A549 (cell line): ENCODE results near the gene CABP5. TPM values are rescaled to one million over a fixed set of nuclear protein-coding genes. Genes with fewer than 3 reads are reported as not detected.
"Not testable (repeated sequence)": the region's sequence is repeated elsewhere in the genome, so short reads cannot be mapped to it uniquely, and the experiment has no call there.

Experiments
- ATAC-seq, 2 experiments: fragments of 200-7000 bp in 1 of 2; fragments of >200 bp in 1 of 2; cut with Nextera tagmentation in 1 of 2; cut with Tn5 transposase in 1 of 2; 3 replicates each; pipeline versions ENCODE4 v1.8.0 to v1.9.1; 2018 to 2020; ENCODE audit warnings: mild to moderate bottlenecking in 1 of 2, moderate library complexity in 1 of 2
- CTCF ChIA-PET: fragments of 300-600 bp; sonication (Branson Sonifier 250); formaldehyde crosslinking; extraction: SDS; loops from one replicate; lab custom pipeline; 2021; ENCODE audit warnings: antibody characterized with exemption, inconsistent platforms; lab: Yijun Ruan, JAX
- POLR2A ChIA-PET: fragments of 350-600 bp; formaldehyde crosslinking; extraction: SDS; loops from one replicate; lab custom pipeline; 2021; ENCODE audit warnings: antibody characterized with exemption, inconsistent platforms; lab: Yijun Ruan, JAX
- DNase-seq, 2 experiments: peaks; one replicate each; pipeline versions ENCODE4 v3.0.0 to v3.0.0-alpha.2; 2011 to 2016; ENCODE audit warnings: low read depth in 1 of 2, low spot score in 1 of 2
- FAIRE-seq: peaks from 2 replicates; lab custom pipeline; 2011; peaks lifted over from hg19 to GRCh38; lab: Jason Lieb, UNC
- H3K27ac ChIP-seq, 2 experiments: fragments of >200 bp; sonication (Bioruptor Twin); formaldehyde crosslinking; 3 replicates each; pipeline ENCODE4 v1.5.1; 2016 to 2017
- H3K4me1 ChIP-seq: fragments of >200 bp; sonication (Bioruptor Twin); formaldehyde crosslinking; 3 replicates; pipeline ENCODE4 v1.6.1; 2016
- H3K4me2 ChIP-seq: fragments of >200 bp; sonication (Bioruptor Twin); formaldehyde crosslinking; 3 replicates; pipeline ENCODE4 v1.6.1; 2016
- H3K4me3 ChIP-seq: fragments of >200 bp; sonication (Bioruptor Twin); formaldehyde crosslinking; 3 replicates; pipeline ENCODE4 v1.5.1; 2016
- H3K9me3 ChIP-seq: fragments of >200 bp; sonication (Bioruptor Twin); formaldehyde crosslinking; 3 replicates; pipeline ENCODE4 v1.6.1; 2016
- ATOH8 ChIP-seq: fragments of 250-450 bp; sonication (Bioruptor Pico); IDR thresholded peaks from 2 replicates; pipeline ENCODE4 v1.5.0; 2020; ENCODE audit warnings: low read depth, mild to moderate bottlenecking, moderate library complexity
- BCL3 ChIP-seq: fragments of >200 bp; sonication (Bioruptor Twin); formaldehyde crosslinking; IDR thresholded peaks from 3 replicates; pipeline ENCODE4 v1.6.1; 2016
- BHLHE40 ChIP-seq: IDR thresholded peaks from 2 replicates; pipeline ENCODE4 v1.6.1; 2012; ENCODE audit warnings: low read depth, low read length, inconsistent platforms
- CBX2 ChIP-seq: fragments of 200-600 bp; sonication (generic); IDR thresholded peaks from 2 replicates; pipeline ENCODE4 v1.6.1; 2016; ENCODE audit warnings: low read depth, mild to moderate bottlenecking, borderline replicate concordance
- CBX8 ChIP-seq: fragments of 200-600 bp; sonication (generic); IDR thresholded peaks from 2 replicates; pipeline ENCODE4 v1.6.1; 2016
- CHD2 ChIP-seq: fragments of 150-350 bp; IDR thresholded peaks from 2 replicates; pipeline ENCODE4 v1.6.1; 2014; ENCODE audit warnings: low read length; ENCODE audit not compliant: partially characterized antibody
- CHD4 ChIP-seq: fragments of 200-600 bp; sonication (generic); IDR thresholded peaks from 2 replicates; pipeline ENCODE4 v1.6.1; 2016; ENCODE audit warnings: antibody characterized with exemption, mild to moderate bottlenecking, borderline replicate concordance
- EHMT2 ChIP-seq: fragments of 200-600 bp; sonication (generic); IDR thresholded peaks from 2 replicates; pipeline ENCODE4 v1.6.1; 2016; ENCODE audit warnings: antibody characterized with exemption, low read depth, mild to moderate bottlenecking, moderate library complexity
- FOXS1 ChIP-seq: fragments of 250-450 bp; sonication (Bioruptor Pico); IDR thresholded peaks from 2 replicates; pipeline ENCODE4 v1.5.0; 2020; ENCODE audit warnings: mild to moderate bottlenecking, moderate library complexity
- HDAC2 ChIP-seq: fragments of 200-600 bp; sonication (generic); IDR thresholded peaks from 2 replicates; pipeline ENCODE4 v1.6.1; 2016
- HEYL ChIP-seq: fragments of 250-450 bp; sonication (Bioruptor Pico); IDR thresholded peaks from 2 replicates; pipeline ENCODE4 v1.8.0; 2021; ENCODE audit warnings: mild to moderate bottlenecking, moderate library complexity
- HOXB5 ChIP-seq: fragments of 250-450 bp; sonication (Bioruptor Pico); IDR thresholded peaks from 2 replicates; pipeline ENCODE4 v1.5.0; 2020; ENCODE audit warnings: mild to moderate bottlenecking, moderate library complexity
- KDM1A ChIP-seq: fragments of 200-600 bp; sonication (generic); IDR thresholded peaks from 2 replicates; pipeline ENCODE4 v1.6.1; 2016; ENCODE audit warnings: low read depth, mild to moderate bottlenecking
- MAZ ChIP-seq: fragments of 150-350 bp; IDR thresholded peaks from 2 replicates; pipeline ENCODE4 v1.6.1; 2014; ENCODE audit warnings: antibody characterized with exemption, low read depth, low read length, borderline replicate concordance
- PHF8 ChIP-seq: fragments of 200-600 bp; sonication (generic); IDR thresholded peaks from 2 replicates; pipeline ENCODE4 v1.6.1; 2016; ENCODE audit warnings: low read depth, mild to moderate bottlenecking, antibody characterized with exemption, moderate library complexity, borderline replicate concordance
- RARB ChIP-seq: fragments of 250-450 bp; sonication (Bioruptor Pico); IDR thresholded peaks from 2 replicates; pipeline ENCODE4 v1.8.0; 2021; ENCODE audit warnings: mild to moderate bottlenecking, moderate library complexity
- RFX5 ChIP-seq: fragments of 450-650 bp; IDR thresholded peaks from 2 replicates; pipeline ENCODE4 v1.7.1; 2014; ENCODE audit warnings: antibody characterized with exemption, mild to moderate bottlenecking, moderate library complexity
- USF2 ChIP-seq: fragments of 450-650 bp; IDR thresholded peaks from 2 replicates; pipeline ENCODE4 v1.6.1; 2014; ENCODE audit warnings: antibody characterized with exemption
- ZC3H11A ChIP-seq: fragments of 450-650 bp; IDR thresholded peaks from 2 replicates; pipeline ENCODE4 v1.6.1; 2014; ENCODE audit warnings: antibody characterized with exemption, mild to moderate bottlenecking
- ZFP36 ChIP-seq: fragments of 450-650 bp; IDR thresholded peaks from 2 replicates; pipeline ENCODE4 v1.6.1; 2014; ENCODE audit warnings: borderline replicate concordance; ENCODE audit not compliant: partially characterized antibody
- ZNF302 ChIP-seq: fragments of 250-450 bp; sonication (Bioruptor Pico); IDR thresholded peaks from 2 replicates; pipeline ENCODE4 v1.9.0; 2021; ENCODE audit warnings: inconsistent platforms, mild to moderate bottlenecking, moderate library complexity
- WGBS: methylation state at CpG from one replicate; pipeline ENCODE4 v1.1.6; 2017; ENCODE audit errors: missing lambda C conversion rate; 5-methylcytosine and 5-hydroxymethylcytosine counted together
- polyA plus RNA-seq, 4 experiments: library from polyadenylated mRNA; depleted of rRNA in 3 of 4; stranded (reverse); fragments of >200 nt; fragmentation: RNase III in 1 of 4; extraction: RNeasy Plus Mini Kit Qiagen cat#74134 plus additional on column Dnase treatment in 1 of 4; gene quantifications; 2 replicates in 3 of 4; 3 replicates in 1 of 4; pipeline ENCODE4 v1.2.3, GENCODE V29; 2011 to 2017

Gene CABP5
- polyA plus RNA-seq, 2 of the 4 experiments (the other 2 are of a cell fraction), result not detected

GRCh38 chr19:48085904-48086864, 42.3 kb upstream of the CABP5 start:
- ChIA-PET POLR2A (interaction anchor here (1.8 kb wide), 1 partner anchor 24 kb away, joined by 5 read pairs; the partner anchor contains the start of gene PLA2G4C), CTCF (interaction anchor here (0.9 to 2.9 kb wide), 5 partner anchors 15 to 223 kb away, joined by 3 to 10 read pairs (median 4); no protein-coding TSS in a partner anchor)
- no peak for FAIRE-seq
- DNase-seq, result no peak
- no peak overlapping the region for H3K27ac ChIP-seq
- ATAC-seq, result peak; percentile 58 to 75; a peak in 5 of 6 replicates
- WGBS, result 46% methylated on average over 7 of the region's 7 CpGs
- TF ChIP-seq RARB (CRISPR knock-in tag), result no peak
- no peak for TF ChIP-seq KDM1A
- TF ChIP-seq RFX5, result no peak
- TF ChIP-seq ZC3H11A, result no peak
- TF ChIP-seq ZFP36, result no peak
- no peak for TF ChIP-seq CBX2
- no peak for TF ChIP-seq ZNF302
- TF ChIP-seq FOXS1 (CRISPR knock-in tag), result no peak
- peaks cover 30% of the 10 kb centered on the region for H3K9me3 ChIP-seq
- no peaks in the 10 kb centered on the region for H3K4me1 ChIP-seq
- no peak overlapping the region for H3K4me2 ChIP-seq
- H3K4me3 ChIP-seq, result no peak overlapping the region

- no peak overlapping the region for H3K27ac ChIP-seq
- WGBS, result 41% methylated on average over 3 of the region's 3 CpGs
- no peak for ATAC-seq
- H3K4me1 ChIP-seq, result no peaks in the 10 kb centered on the region
- H3K4me2 ChIP-seq, result no peak overlapping the region
- no peak for DNase-seq
- TF ChIP-seq CBX8, result no peak
- no peak for TF ChIP-seq CBX2
- TF ChIP-seq USF2, result no peak
- no peak for TF ChIP-seq CHD2
- ChIA-PET POLR2A (no interaction called here), CTCF (interaction anchor here (1.4 kb wide), 1 partner anchor 221 kb away, joined by 3 read pairs; no protein-coding TSS in a partner anchor)
- FAIRE-seq, result no peak
- peaks cover 19% of the 10 kb centered on the region for H3K9me3 ChIP-seq
- no peak overlapping the region for H3K4me3 ChIP-seq
Measured at GRCh38 chr19:48085076-48085475, 41.2 kb upstream of the CABP5 start.

- no peak for ATAC-seq
- Histone ChIP-seq H3K4me2 (no peak overlapping the region), H3K4me1 (no peaks in the 10 kb centered on the region), H3K4me3 (no peak overlapping the region), H3K27ac (no peak overlapping the region), H3K9me3 (peaks cover 9% of the 10 kb centered on the region; the same call in 1 of the 3 replicates)
- no peak for DNase-seq
- CTCF ChIA-PET, result interaction anchor here (0.6 to 1.0 kb wide), 5 partner anchors 9 to 186 kb away, joined by 3 to 4 read pairs (median 3); no protein-coding TSS in a partner anchor
- WGBS, result 82% methylated on average over 5 of the region's 5 CpGs
- POLR2A ChIA-PET, result interaction anchor here (0.6 kb wide), 1 partner anchor 67 kb away, joined by 3 read pairs; no protein-coding TSS in a partner anchor
- TF ChIP-seq HDAC2 (no peak), ATOH8 (CRISPR knock-in tag) (no peak), HEYL (CRISPR knock-in tag) (no peak), MAZ (no peak), BHLHE40 (no peak), CHD4 (no peak), EHMT2 (no peak), HOXB5 (no peak), PHF8 (no peak), BCL3 (no peak)
- no peak for FAIRE-seq
Measured at GRCh38 chr19:48081106-48081505, 37.2 kb upstream of the CABP5 start.

GRCh38 chr19:48070177-48070769, 26.4 kb upstream of the CABP5 start:
- DNase-seq, H3K4me2 ChIP-seq, H3K4me3 ChIP-seq, H3K27ac ChIP-seq, POLR2A ChIA-PET, ATAC-seq, H3K9me3 ChIP-seq, H3K4me1 ChIP-seq: not testable (repeated sequence)
- peak; percentile 54 for FAIRE-seq
- CTCF ChIA-PET, result interaction anchor here (1.0 to 1.6 kb wide), 2 partner anchors 37 to 107 kb away, joined by 3 to 5 read pairs; no protein-coding TSS in a partner anchor
- 62% methylated on average over 3 of the region's 3 CpGs for WGBS
